Sigmoid colon (tissue), 7 donors: ENCODE results near the gene ZBTB7C. TPM values are rescaled to one million over a fixed set of nuclear protein-coding genes. Genes with fewer than 3 reads are reported as not detected.

ENCODE experiments used
- DNase-seq: peaks from one replicate; pipeline ENCODE4 v3.0.0-alpha.2; 2019
- H3K27ac ChIP-seq, 4 donors: fragments of 200-600 bp; sonication (generic); one replicate each; pipeline ENCODE4 v1.5.1; 2016 to 2019; ENCODE audit warnings: mild to moderate bottlenecking in 1 of 4
- H3K27me3 ChIP-seq, 3 donors: fragments of 200-600 bp; sonication (generic); one replicate each; pipeline ENCODE4 v1.5.1; 2019; ENCODE audit warnings: mild to moderate bottlenecking in 1 of 3
- H3K36me3 ChIP-seq, 4 donors: fragments of 200-600 bp; sonication (generic); one replicate each; pipeline ENCODE4 v1.5.1; 2016 to 2019
- H3K4me1 ChIP-seq, 4 donors: fragments of 200-600 bp; sonication (generic); one replicate each; pipeline ENCODE4 v1.5.1; 2017 to 2019
- H3K4me3 ChIP-seq, 4 donors: fragments of 200-600 bp; sonication (generic); one replicate each; pipeline ENCODE4 v1.5.1; 2017 to 2019; ENCODE audit warnings: mild to moderate bottlenecking in 2 of 4, moderate library complexity in 1 of 4
- H3K9me3 ChIP-seq, 4 donors: fragments of 200-600 bp in 3 of 4; sonication (generic) in 3 of 4; one replicate each; pipeline versions ENCODE4 v1.5.1 to v1.6.1; 2013 to 2019
- CTCF ChIP-seq, 4 experiments: fragments of 450-650 bp in 3 of 4; fragments of 200-600 bp in 1 of 4; IDR thresholded peaks; one replicate each; pipeline ENCODE4 v1.5.1; 2016 to 2019; ENCODE audit warnings: antibody characterized with exemption in 4 of 4, mild to moderate bottlenecking in 3 of 4, moderate library complexity in 2 of 4
- EP300 ChIP-seq, 4 donors: sonication (generic); formaldehyde crosslinking; IDR thresholded peaks; one replicate each; pipeline ENCODE4 v1.6.1; 2017; ENCODE audit warnings: antibody characterized with exemption in 4 of 4
- POLR2A ChIP-seq, 2 donors: fragments of 450-650 bp; IDR thresholded peaks; one replicate each; pipeline ENCODE4 v1.6.1; 2016; ENCODE audit warnings: antibody characterized with exemption in 2 of 2, mild to moderate bottlenecking in 2 of 2, moderate library complexity in 2 of 2
- POLR2AphosphoS5 ChIP-seq, 4 donors: sonication (generic); formaldehyde crosslinking; IDR thresholded peaks; one replicate each; pipeline ENCODE4 v1.6.1; 2017; ENCODE audit warnings: antibody characterized with exemption in 4 of 4
- whole genome bisulfite sequencing, 2 donors: extraction: QIAGEN DNeasy Blood & Tissue Kit; methylation state at CpG; one replicate each; pipeline ENCODE4 v1.1.7; 2013; 5-methylcytosine and 5-hydroxymethylcytosine counted together
- intact Hi-C: fragments of 100-400 bp; cut with DNase I; formaldehyde crosslinking; loops from one replicate; pipeline ENCODE4 v1.15.1; 2023
- polyA plus RNA-seq, 3 donors: library from polyadenylated mRNA; stranded (reverse); fragments of 200-250 nt; gene quantifications; one replicate each; pipeline ENCODE4 v1.2.3, GENCODE V29; 2013
- total RNA-seq, 4 donors: library from RNA; depleted of rRNA; stranded (reverse); fragments of >200 nt; gene quantifications; one replicate each; pipeline ENCODE4 v1.1.0, GENCODE V29; 2016
- donor health status: healthy with polysubstance abuse.
- donor health status: Bipolar disorder and iron deficiency.
- donor health status: healthy.

ZBTB7C gene
- total and polyA plus RNA-seq, 7 donors = 0.41 to 18.6 (median 1.7) TPM

GRCh38 chr18:48060346-48060745 lies 348.8 kb downstream of the ZBTB7C start:
- intact Hi-C loops = no loop called here
- no peak for DNase-seq
- TF ChIP-seq EP300 (IDR thresholded peaks at IDR 0.05) = no peak
- no peak for TF ChIP-seq CTCF (IDR thresholded peaks at IDR 0.05)
- no peak for TF ChIP-seq POLR2AphosphoS5 (IDR thresholded peaks at IDR 0.05)
- TF ChIP-seq POLR2A (IDR thresholded peaks at IDR 0.05) = no peak

GRCh38 chr18:48059455-48060010 lies 349.6 kb downstream of the ZBTB7C start:
- no peak for DNase-seq
- peak overlapping the region in 1 of 4 donors; percentile 4 for H3K27ac ChIP-seq

More at GRCh38 chr18:48060346-48060745, 348.8 kb downstream of the ZBTB7C start:
- no peaks in the 10 kb centered on the region for H3K4me1 ChIP-seq
- H3K9me3 ChIP-seq = no peaks in the 10 kb centered on the region
- no peak overlapping the region for H3K4me3 ChIP-seq
- H3K27ac ChIP-seq = peak overlapping the region in 1 of 4 donors; percentile 4
- H3K27me3 ChIP-seq = no peaks in the 10 kb centered on the region
- H3K36me3 ChIP-seq = no peaks in the 10 kb centered on the region
- WGBS, 2 donors = 88 to 92% methylated on average over 4 of the region's 4 CpGs

GRCh38 chr18:48058486-48058885 lies 350.7 kb downstream of the ZBTB7C start:
- Histone ChIP-seq H3K9me3 (no peaks in the 10 kb centered on the region), H3K4me1 (no peaks in the 10 kb centered on the region), H3K27ac (no peak overlapping the region), H3K36me3 (no peaks in the 10 kb centered on the region), H3K4me3 (no peak overlapping the region), H3K27me3 (peaks cover 0 to 4% (median 0%) of the 10 kb centered on the region in 3 donors)
- intact Hi-C loops = no loop called here
- no peak for TF ChIP-seq CTCF (IDR thresholded peaks at IDR 0.05)
- TF ChIP-seq EP300 (IDR thresholded peaks at IDR 0.05) = no peak
- no peak for TF ChIP-seq POLR2A (IDR thresholded peaks at IDR 0.05)
- TF ChIP-seq POLR2AphosphoS5 (IDR thresholded peaks at IDR 0.05) = no peak
- DNase-seq = no peak
- 90 to 92% methylated on average over 6 of the region's 6 CpGs for WGBS, 2 donors

More at GRCh38 chr18:48059455-48060010, 349.6 kb downstream of the ZBTB7C start:
- no peaks in the 10 kb centered on the region for H3K4me1 ChIP-seq
- H3K27me3 ChIP-seq = peaks cover 0 to 4% (median 0%) of the 10 kb centered on the region in 3 donors
- TF ChIP-seq CTCF (IDR thresholded peaks at IDR 0.05) = no peak
- no peak for TF ChIP-seq POLR2A (IDR thresholded peaks at IDR 0.05)
- no peak for TF ChIP-seq EP300 (IDR thresholded peaks at IDR 0.05)
- TF ChIP-seq POLR2AphosphoS5 (IDR thresholded peaks at IDR 0.05) = no peak
- no peak overlapping the region for H3K4me3 ChIP-seq
- WGBS, 2 donors = 37 to 69% methylated on average over 5 of the region's 5 CpGs
- intact Hi-C loops = no loop called here
- no peaks in the 10 kb centered on the region for H3K9me3 ChIP-seq
- H3K36me3 ChIP-seq = no peaks in the 10 kb centered on the region

GRCh38 chr18:48057018-48057417 lies 352.2 kb downstream of the ZBTB7C start:
- Histone ChIP-seq H3K4me3 (no peak overlapping the region), H3K27ac (no peak overlapping the region), H3K27me3 (peaks cover 0 to 4% (median 0%) of the 10 kb centered on the region in 3 donors), H3K4me1 (no peaks in the 10 kb centered on the region), H3K36me3 (no peaks in the 10 kb centered on the region), H3K9me3 (no peaks in the 10 kb centered on the region)
- DNase-seq = no peak
- TF ChIP-seq CTCF (IDR thresholded peaks at IDR 0.05) = no peak
- no peak for TF ChIP-seq POLR2A (IDR thresholded peaks at IDR 0.05)
- no peak for TF ChIP-seq EP300 (IDR thresholded peaks at IDR 0.05)
- no peak for TF ChIP-seq POLR2AphosphoS5 (IDR thresholded peaks at IDR 0.05)
- intact Hi-C loops = no loop called here

GRCh38 chr18:48055351-48055750 lies 353.8 kb downstream of the ZBTB7C start:
- DNase-seq = no peak
- intact Hi-C loops = no loop called here
- TF ChIP-seq CTCF (IDR thresholded peaks at IDR 0.05) (no peak), EP300 (IDR thresholded peaks at IDR 0.05) (no peak), POLR2A (IDR thresholded peaks at IDR 0.05) (no peak), POLR2AphosphoS5 (IDR thresholded peaks at IDR 0.05) (no peak)

More at GRCh38 chr18:48055351-48055750, 353.8 kb downstream of the ZBTB7C start:
- 87 to 95% methylated on average over 6 of the region's 6 CpGs for WGBS, 2 donors
- Histone ChIP-seq H3K4me1 (no peaks in the 10 kb centered on the region), H3K9me3 (no peaks in the 10 kb centered on the region), H3K4me3 (no peak overlapping the region), H3K27ac (no peak overlapping the region), H3K27me3 (peaks cover 0 to 4% (median 0%) of the 10 kb centered on the region in 3 donors), H3K36me3 (no peaks in the 10 kb centered on the region)
